ENCODE data around the gene PPP2R3A. TPM values are rescaled to one million over a fixed set of nuclear protein-coding genes. Genes with fewer than 3 reads are reported as not detected.
"Not testable (repeated sequence)": the region's sequence is repeated elsewhere in the genome, so short reads cannot be mapped to it uniquely, and the experiment has no call there.

PPP2R3A gene
- total and polyA plus RNA-seq, 8 donors: 1.3 to 7.0 (median 4.3) TPM

- intact Hi-C loops (cut with DNase I): loop anchor here in 1 of 3 donors (10.0 kb wide), 1 partner anchor 54 kb away; no protein-coding TSS in a partner anchor
- Histone ChIP-seq H3K4me3 (no peak overlapping the region), H3K27ac (no peak overlapping the region), H3K9me3 (no peaks in the 10 kb centered on the region), H3K27me3 (no peaks in the 10 kb centered on the region), H3K36me3 (no peaks in the 10 kb centered on the region), H3K4me1 (peaks cover 20 to 51% (median 23%) of the 10 kb centered on the region in 3 donors)
- DNase-seq: no peak
- TF ChIP-seq CTCF (IDR thresholded peaks at IDR 0.05): no peak
- 89 to 91% methylated on average over 5 of the region's 5 CpGs for WGBS, 2 donors
- no peak for FAIRE-seq
- ATAC-seq: no peak
Measured at GRCh38 chr3:136189043-136189442, 223.5 kb downstream of the PPP2R3A start.

DNA sequence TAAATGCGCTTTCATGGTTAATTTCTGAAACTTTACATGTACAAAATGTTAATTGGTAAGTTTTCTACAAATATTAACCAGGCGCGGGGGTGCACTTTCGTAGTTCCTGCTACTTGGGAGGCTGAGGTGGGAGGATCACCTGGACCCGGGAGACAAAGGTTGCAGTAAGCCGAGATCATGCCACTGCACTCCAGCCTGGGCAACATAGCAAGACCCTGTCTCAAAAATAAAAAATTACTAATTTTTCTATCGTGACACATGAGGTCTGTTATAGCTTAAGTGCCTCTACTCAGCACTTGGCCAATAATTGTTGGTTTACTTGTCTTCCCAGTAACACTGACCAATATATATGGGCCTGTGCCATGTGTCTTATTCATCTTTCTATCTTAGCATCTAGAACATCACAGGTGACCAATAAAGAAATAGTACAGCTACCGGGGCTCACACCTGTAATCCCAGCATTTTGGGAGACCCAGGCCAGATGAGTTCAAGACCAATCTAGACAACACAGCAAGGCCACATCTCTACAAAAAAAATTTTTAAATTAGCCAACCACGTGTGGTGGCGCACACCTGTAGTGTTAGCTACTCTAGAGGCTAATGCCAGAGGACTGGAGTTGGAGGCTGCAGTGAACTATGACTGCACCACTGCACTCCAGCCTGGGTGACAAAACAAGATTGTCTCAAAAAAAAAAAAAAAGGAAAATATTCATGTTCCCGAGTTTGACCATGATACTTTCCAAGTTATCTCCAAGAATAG is 224.5 kb downstream of the PPP2R3A start:
- no peak for FAIRE-seq
- ATAC-seq: no peak
- H3K27me3 ChIP-seq: no peaks in the 10 kb centered on the region
- no peak for TF ChIP-seq CTCF (IDR thresholded peaks at IDR 0.05)
- H3K27ac ChIP-seq: no peak overlapping the region
- H3K4me1 ChIP-seq: peaks cover 20 to 51% (median 23%) of the 10 kb centered on the region in 3 donors
- no peak overlapping the region for H3K4me3 ChIP-seq
- no peaks in the 10 kb centered on the region for H3K36me3 ChIP-seq
- WGBS, 2 donors: 91% methylated on average over 11 of the region's 11 CpGs
- DNase-seq: no peak
- intact Hi-C loops (cut with DNase I): loop anchor here in 1 of 3 donors (10.0 kb wide), 1 partner anchor 55 kb away; no protein-coding TSS in a partner anchor
- no peaks in the 10 kb centered on the region for H3K9me3 ChIP-seq

- peaks cover 15 to 40% (median 15%) of the 10 kb centered on the region in 3 donors for H3K4me1 ChIP-seq
- H3K27me3 ChIP-seq; intact Hi-C loops (cut with DNase I); H3K27ac ChIP-seq; H3K36me3 ChIP-seq; FAIRE-seq; H3K9me3 ChIP-seq; ATAC-seq: not testable (repeated sequence)
- peak in 1 of 6 donors; percentile 21 for DNase-seq
- WGBS, 2 donors: 13 to 25% methylated on average over 6 of the region's 6 CpGs
- peak overlapping the region in 2 of 4 donors; percentile 91 to 94 for H3K4me3 ChIP-seq
Measured at GRCh38 chr3:136192195-136192594, 226.7 kb downstream of the PPP2R3A start.

DNA sequence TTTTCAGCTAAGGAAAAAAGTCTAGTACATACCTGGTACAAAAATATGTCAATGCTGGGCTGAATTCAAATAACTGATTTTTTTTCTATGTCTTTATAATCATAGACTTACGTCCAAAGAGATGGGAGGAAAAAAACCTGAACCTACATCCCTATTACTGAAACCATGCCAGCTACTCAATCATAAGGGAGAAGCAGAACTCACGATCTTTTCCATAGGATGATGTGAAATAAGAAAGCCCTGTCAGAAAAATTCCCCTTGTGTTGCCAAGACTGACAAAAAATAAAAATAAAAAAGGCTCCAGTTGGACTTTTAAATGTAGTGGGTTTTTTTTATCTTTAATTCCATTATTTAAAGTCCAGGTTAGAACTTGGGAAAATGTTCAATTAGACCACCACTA is 227.3 kb downstream of the PPP2R3A start:
- peak overlapping the region in 1 of 4 donors; percentile 28 for H3K27ac ChIP-seq
- WGBS, 2 donors: 0 to 1% methylated on average over 2 of the region's 2 CpGs
- intact Hi-C loops (cut with DNase I): no loop called here

More for the DNA sequence above, 227.3 kb downstream of the PPP2R3A start:
- ATAC-seq: no peak
- no peaks in the 10 kb centered on the region for H3K36me3 ChIP-seq
- H3K27me3 ChIP-seq: no peaks in the 10 kb centered on the region
- peaks cover 15 to 46% (median 21%) of the 10 kb centered on the region in 3 donors for H3K4me1 ChIP-seq
- no peak for DNase-seq
- FAIRE-seq: no peak
- H3K4me3 ChIP-seq: peak overlapping the region in 2 of 4 donors; percentile 91 to 94
- no peak for TF ChIP-seq CTCF (IDR thresholded peaks at IDR 0.05)
- no peaks in the 10 kb centered on the region for H3K9me3 ChIP-seq

All from pancreas (tissue), 10 donors.